Liver (tissue), 3 donors: ENCODE measurements around the gene ATOH8.
A peak's percentile ranks its signal among the peaks of the same experiment; 100 is the strongest.

Experiments
- CTCF ChIP-seq: fragments of 150-350 bp; IDR thresholded peaks from 2 replicates; pipeline ENCODE4 v1.5.1; 2017; ENCODE audit warnings: improper control_type of control experiment, low read depth, low read length; ENCODE audit not compliant: missing input control
- FOXA1 ChIP-seq: IDR thresholded peaks from 2 replicates; pipeline ENCODE4 v1.6.1; 2016; ENCODE audit warnings: antibody characterized with exemption
- FOXA2 ChIP-seq: IDR thresholded peaks from 2 replicates; pipeline ENCODE4 v1.6.1; 2016; ENCODE audit warnings: antibody characterized with exemption
- NR2F2 ChIP-seq: IDR thresholded peaks from 2 replicates; pipeline ENCODE4 v1.6.1; 2016; ENCODE audit warnings: antibody characterized with exemption
- SP1 ChIP-seq: IDR thresholded peaks from 2 replicates; pipeline ENCODE4 v1.6.1; 2018; ENCODE audit warnings: antibody characterized with exemption, mild to moderate bottlenecking
- YY1 ChIP-seq: IDR thresholded peaks from 2 replicates; pipeline ENCODE4 v1.6.1; 2016; ENCODE audit warnings: antibody characterized with exemption, mild to moderate bottlenecking
- ZBTB33 ChIP-seq: IDR thresholded peaks from 2 replicates; pipeline ENCODE4 v1.6.1; 2016; ENCODE audit warnings: antibody characterized with exemption
- TF ChIP-seq, protein P1 (sequence below): IDR thresholded peaks from 2 replicates; pipeline ENCODE4 v1.6.1; 2016; ENCODE audit warnings: antibody characterized with exemption, mild to moderate bottlenecking
- TF ChIP-seq, protein P2 (sequence below): IDR thresholded peaks from 2 replicates; pipeline ENCODE4 v1.6.1; 2016; ENCODE audit warnings: antibody characterized with exemption
- donor health status: healthy.
- donor health status: healthy.

DNA sequence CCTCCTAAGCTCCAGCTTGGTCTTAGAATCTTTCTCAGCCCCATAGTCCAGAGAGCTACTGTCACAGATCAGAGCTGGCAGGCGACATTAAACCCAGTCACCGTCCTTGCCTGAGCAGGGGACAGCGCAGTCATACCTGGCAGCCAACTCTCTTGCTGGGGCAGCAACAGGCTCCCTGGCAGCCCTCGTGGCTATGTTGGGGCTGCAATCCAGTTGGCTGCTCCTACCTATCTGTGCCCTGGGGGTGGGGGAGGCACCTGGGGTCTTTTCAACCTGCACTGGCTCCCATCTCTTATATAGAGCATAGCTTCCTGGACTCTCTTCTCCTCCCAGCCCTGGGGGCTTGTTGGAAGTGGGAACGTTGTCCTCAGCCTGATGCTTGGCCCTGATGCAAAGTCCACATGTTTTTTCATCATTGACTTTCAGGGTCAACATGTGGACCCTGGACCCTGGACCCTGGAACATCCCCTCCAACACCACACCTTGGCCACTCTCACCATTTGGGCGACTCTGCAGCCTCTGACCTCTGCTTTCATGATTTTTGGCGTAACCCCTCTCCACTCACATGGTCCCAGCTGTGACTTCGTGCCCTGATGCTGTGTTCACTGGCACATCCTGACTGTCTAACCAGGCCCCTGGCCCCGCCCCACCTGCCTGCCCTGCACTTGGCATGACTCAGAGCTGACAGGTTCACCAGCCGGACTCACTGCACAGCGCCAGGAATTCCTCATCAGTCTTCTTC, 45.6 kb downstream of the ATOH8 start:
- peak; percentile 95 for TF ChIP-seq ZBTB33
- peak; percentile 100 for TF ChIP-seq SP1
- TF ChIP-seq FOXA2: peak; percentile 88
- no peak for TF ChIP-seq CTCF
- TF ChIP-seq FOXA1: peak; percentile 81
- TF ChIP-seq, protein P1, sequence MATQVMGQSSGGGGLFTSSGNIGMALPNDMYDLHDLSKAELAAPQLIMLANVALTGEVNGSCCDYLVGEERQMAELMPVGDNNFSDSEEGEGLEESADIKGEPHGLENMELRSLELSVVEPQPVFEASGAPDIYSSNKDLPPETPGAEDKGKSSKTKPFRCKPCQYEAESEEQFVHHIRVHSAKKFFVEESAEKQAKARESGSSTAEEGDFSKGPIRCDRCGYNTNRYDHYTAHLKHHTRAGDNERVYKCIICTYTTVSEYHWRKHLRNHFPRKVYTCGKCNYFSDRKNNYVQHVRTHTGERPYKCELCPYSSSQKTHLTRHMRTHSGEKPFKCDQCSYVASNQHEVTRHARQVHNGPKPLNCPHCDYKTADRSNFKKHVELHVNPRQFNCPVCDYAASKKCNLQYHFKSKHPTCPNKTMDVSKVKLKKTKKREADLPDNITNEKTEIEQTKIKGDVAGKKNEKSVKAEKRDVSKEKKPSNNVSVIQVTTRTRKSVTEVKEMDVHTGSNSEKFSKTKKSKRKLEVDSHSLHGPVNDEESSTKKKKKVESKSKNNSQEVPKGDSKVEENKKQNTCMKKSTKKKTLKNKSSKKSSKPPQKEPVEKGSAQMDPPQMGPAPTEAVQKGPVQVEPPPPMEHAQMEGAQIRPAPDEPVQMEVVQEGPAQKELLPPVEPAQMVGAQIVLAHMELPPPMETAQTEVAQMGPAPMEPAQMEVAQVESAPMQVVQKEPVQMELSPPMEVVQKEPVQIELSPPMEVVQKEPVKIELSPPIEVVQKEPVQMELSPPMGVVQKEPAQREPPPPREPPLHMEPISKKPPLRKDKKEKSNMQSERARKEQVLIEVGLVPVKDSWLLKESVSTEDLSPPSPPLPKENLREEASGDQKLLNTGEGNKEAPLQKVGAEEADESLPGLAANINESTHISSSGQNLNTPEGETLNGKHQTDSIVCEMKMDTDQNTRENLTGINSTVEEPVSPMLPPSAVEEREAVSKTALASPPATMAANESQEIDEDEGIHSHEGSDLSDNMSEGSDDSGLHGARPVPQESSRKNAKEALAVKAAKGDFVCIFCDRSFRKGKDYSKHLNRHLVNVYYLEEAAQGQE: peak; percentile 69
- peak; percentile 78 for TF ChIP-seq YY1
- TF ChIP-seq NR2F2: peak; percentile 98
- TF ChIP-seq, protein P2, sequence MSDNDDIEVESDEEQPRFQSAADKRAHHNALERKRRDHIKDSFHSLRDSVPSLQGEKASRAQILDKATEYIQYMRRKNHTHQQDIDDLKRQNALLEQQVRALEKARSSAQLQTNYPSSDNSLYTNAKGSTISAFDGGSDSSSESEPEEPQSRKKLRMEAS: peak; percentile 99
